ENCODE results near the gene MAP7. TPM values are rescaled to one million over a fixed set of nuclear protein-coding genes. Genes with fewer than 3 reads are reported as not detected.

Gene MAP7
- total RNA-seq, 1 donor from 2014 or later = 101 TPM

DNA sequence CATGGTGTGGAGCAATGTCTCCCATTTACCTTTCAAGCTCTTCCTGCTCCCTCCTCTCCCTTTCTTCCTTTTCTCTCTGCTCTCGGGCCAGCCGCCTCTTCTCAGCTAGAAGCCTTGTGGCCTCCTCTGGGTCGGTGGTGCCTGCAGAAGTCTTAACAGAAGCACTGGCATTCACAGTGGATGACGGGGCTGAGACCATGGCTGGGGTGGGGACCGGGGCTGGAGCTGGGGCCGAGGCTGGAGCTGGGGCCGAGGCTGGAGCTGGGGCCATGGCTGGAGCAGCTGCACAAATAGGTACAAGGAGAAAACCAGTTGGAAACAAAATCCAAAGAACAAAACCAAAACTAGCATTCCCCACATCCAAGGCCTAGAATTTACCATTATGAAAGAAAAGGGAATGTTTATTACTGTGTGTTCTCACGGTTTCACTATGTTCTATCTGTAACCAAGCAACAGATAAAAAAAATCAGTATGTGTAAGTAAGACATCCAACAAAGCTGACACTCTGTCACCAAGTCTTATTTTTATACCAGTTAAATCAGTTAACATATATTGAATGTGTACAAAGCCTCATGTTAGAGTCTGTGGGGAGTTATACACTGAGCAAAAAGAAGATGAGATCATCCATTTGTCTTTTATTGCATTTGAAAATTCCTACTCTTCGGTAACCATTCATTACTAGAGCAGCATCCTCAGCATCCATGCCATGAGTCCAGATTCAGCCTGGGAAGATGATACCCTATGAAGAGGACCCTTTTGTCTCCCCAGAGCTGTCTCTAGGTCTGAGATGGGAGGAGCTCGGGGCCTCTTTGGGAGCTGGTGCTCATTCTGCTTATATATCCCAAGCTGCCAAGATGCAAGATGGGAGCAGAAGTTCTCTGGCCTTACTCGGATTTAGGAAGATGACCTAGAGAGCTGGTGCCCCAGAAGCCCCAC is 187.5 kb downstream of the MAP7 start:
- Mint-ChIP-seq H3K4me3 (ENCODE audit: low read depth) (no peak overlapping the region), H3K27ac (peak overlapping the region; percentile 21), H3K27me3 (no peaks in the 10 kb centered on the region), H3K4me1 (ENCODE audit: low read depth) (peaks cover 16% of the 10 kb centered on the region), H3K36me3 (ENCODE audit: insufficient read depth) (peaks cover 40% of the 10 kb centered on the region), H3K9me3 (ENCODE audit: low read depth) (no peaks in the 10 kb centered on the region)
- TF ChIP-seq, protein P1, sequence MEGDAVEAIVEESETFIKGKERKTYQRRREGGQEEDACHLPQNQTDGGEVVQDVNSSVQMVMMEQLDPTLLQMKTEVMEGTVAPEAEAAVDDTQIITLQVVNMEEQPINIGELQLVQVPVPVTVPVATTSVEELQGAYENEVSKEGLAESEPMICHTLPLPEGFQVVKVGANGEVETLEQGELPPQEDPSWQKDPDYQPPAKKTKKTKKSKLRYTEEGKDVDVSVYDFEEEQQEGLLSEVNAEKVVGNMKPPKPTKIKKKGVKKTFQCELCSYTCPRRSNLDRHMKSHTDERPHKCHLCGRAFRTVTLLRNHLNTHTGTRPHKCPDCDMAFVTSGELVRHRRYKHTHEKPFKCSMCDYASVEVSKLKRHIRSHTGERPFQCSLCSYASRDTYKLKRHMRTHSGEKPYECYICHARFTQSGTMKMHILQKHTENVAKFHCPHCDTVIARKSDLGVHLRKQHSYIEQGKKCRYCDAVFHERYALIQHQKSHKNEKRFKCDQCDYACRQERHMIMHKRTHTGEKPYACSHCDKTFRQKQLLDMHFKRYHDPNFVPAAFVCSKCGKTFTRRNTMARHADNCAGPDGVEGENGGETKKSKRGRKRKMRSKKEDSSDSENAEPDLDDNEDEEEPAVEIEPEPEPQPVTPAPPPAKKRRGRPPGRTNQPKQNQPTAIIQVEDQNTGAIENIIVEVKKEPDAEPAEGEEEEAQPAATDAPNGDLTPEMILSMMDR (IDR thresholded peaks at IDR 0.05; ENCODE audit: unreplicated experiment) = no peak
- DNase-seq (ENCODE audit: low spot score, unreplicated experiment) = no peak

DNA sequence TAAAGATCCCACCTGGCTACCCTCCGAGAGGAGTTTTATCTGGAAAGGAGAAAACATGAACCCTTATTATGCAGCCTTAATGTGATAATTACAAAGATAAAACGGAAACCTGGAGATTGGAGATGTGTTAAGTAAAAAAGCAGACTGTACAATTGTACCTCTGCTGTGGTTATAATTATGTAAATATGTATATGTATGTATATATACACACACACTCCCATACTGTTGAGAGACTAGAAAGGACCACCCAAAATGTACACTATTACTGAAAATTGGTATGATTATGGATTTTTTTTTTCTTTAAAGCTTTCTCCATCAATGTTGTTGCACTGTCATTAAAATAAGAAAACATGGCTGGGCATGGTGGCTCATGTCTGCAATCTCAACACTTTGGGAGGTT is 188.4 kb downstream of the MAP7 start:
- peaks cover 40% of the 10 kb centered on the region for H3K36me3 Mint-ChIP-seq (ENCODE audit: insufficient read depth)
- H3K4me3 Mint-ChIP-seq (ENCODE audit: low read depth) = no peak overlapping the region
- no peak overlapping the region for H3K27ac Mint-ChIP-seq
- H3K4me1 Mint-ChIP-seq (ENCODE audit: low read depth) = peaks cover 20% of the 10 kb centered on the region
- H3K9me3 Mint-ChIP-seq (ENCODE audit: low read depth) = no peaks in the 10 kb centered on the region
- DNase-seq (ENCODE audit: low spot score, unreplicated experiment) = no peak
- TF ChIP-seq, protein P1 (IDR thresholded peaks at IDR 0.05; ENCODE audit: unreplicated experiment) = no peak
- H3K27me3 Mint-ChIP-seq = no peaks in the 10 kb centered on the region

DNA sequence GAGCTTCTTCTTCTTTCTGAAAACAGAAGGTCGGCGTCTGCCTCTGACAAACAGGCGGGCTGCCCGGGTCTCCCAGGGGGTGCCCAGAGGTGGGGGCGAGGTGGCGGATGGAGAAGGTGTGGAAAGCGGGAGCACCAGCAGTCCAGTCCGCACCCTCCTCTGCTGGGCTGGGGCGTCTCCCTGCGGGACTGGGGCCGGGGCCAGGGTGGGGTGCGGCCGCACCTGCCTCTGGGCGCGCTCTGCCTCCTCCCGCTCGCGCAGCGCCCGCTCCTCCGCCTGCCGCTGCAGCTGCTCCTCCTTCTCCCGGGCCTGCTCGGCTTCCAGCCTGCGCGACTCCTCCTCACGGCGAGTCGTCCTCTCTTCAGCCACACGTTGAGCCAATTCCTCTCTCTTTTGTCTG is 189.4 kb downstream of the MAP7 start:
- Mint-ChIP-seq H3K9me3 (ENCODE audit: low read depth) (no peaks in the 10 kb centered on the region), H3K27ac (no peak overlapping the region), H3K27me3 (no peaks in the 10 kb centered on the region), H3K4me1 (ENCODE audit: low read depth) (peaks cover 20% of the 10 kb centered on the region), H3K36me3 (ENCODE audit: insufficient read depth) (peaks cover 37% of the 10 kb centered on the region), H3K4me3 (ENCODE audit: low read depth) (no peak overlapping the region)
- DNase-seq (ENCODE audit: low spot score, unreplicated experiment) = no peak
- TF ChIP-seq, protein P1 (IDR thresholded peaks at IDR 0.05; ENCODE audit: unreplicated experiment) = no peak

DNA sequence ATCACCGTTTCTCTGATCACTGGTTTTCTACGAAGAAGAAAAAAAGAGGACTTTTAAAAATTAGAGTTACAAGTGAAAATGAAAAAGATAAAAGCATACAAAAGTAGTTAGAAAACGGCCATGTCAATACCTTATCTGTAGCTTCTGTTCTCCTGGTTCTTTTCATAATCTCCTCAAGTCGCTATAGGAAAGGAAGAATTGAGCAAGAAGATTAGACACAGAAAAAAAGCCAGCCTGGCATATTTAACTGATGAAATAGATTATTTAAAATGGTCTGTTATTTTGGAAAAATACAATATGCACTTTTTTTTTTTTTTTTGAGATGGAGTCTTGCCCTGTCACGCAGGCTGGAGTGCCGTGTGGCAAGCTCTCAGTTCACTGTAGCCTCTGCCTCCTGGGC is 190.4 kb downstream of the MAP7 start:
- TF ChIP-seq, protein P1 (IDR thresholded peaks at IDR 0.05; ENCODE audit: unreplicated experiment) = no peak
- no peak overlapping the region for H3K27ac Mint-ChIP-seq
- DNase-seq (ENCODE audit: low spot score, unreplicated experiment) = no peak
- no peaks in the 10 kb centered on the region for H3K27me3 Mint-ChIP-seq
- no peak overlapping the region for H3K4me3 Mint-ChIP-seq (ENCODE audit: low read depth)
- no peaks in the 10 kb centered on the region for H3K9me3 Mint-ChIP-seq (ENCODE audit: low read depth)
- H3K4me1 Mint-ChIP-seq (ENCODE audit: low read depth) = peaks cover 17% of the 10 kb centered on the region
- H3K36me3 Mint-ChIP-seq (ENCODE audit: insufficient read depth) = peaks cover 32% of the 10 kb centered on the region

- Mint-ChIP-seq H3K27me3 (no peaks in the 10 kb centered on the region), H3K36me3 (ENCODE audit: insufficient read depth) (peaks cover 23% of the 10 kb centered on the region), H3K4me1 (ENCODE audit: low read depth) (peaks cover 13% of the 10 kb centered on the region), H3K9me3 (ENCODE audit: low read depth) (no peaks in the 10 kb centered on the region), H3K27ac (no peak overlapping the region), H3K4me3 (ENCODE audit: low read depth) (no peak overlapping the region)
- no peak for DNase-seq (ENCODE audit: low spot score, unreplicated experiment)
- TF ChIP-seq, protein P1 (IDR thresholded peaks at IDR 0.05; ENCODE audit: unreplicated experiment) = no peak
Measured at GRCh38 chr6:136351518-136352110, 198.6 kb downstream of the MAP7 start.
